ENCODE measurements around the gene CLIP4.
A peak's percentile ranks its signal among the peaks of the same experiment; 100 is the strongest.

CLIP4 gene

DNA sequence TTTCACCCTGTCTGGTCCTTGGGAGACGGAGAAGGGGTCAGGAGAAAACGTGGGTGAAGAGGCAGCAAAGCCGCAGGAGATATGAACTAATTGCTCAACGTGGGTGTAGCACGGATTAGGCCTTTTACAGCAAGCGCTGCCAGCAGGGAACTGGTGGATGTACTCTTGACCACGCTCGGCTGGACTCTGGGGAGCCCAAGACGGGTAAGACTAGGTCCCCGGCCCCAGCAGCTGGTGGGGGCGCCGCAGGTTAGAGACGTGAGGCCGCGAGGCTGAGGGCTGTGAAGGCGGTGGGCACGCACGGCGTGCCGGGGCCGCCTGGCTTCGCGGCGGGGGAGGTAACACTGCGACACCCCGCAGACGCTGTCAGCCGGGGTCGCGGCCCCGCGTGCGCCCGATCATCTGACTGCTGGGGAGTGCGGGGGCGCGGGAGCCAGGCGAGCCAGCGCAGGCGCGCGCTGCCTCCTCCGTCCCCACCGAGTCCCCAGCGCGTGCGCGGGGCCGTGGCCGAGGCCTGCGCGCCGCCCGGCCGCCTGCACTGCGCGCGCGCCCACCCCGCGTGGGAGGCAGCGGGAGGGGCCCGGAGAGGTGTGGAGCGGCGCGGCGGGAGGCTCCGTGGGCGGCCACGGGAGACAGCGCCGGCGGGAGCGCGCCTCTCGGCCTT is at the start of gene CLIP4:
Gene CLIP4, plus strand, starts transcription at position 470 of the 664 bp plus-strand sequence. CDS start 5,974 bp downstream, outside the sequence.
- peak within 1 kb of the TSS; percentile 73 for H3K4me3 ChIP-seq (ENCODE audit: low read depth, low read length)
- TF ChIP-seq CTCF (conservative IDR thresholded peaks at IDR 0.05; ENCODE audit: low read depth, low read length): no peak
- DNase-seq (ENCODE audit: low read depth): peak; percentile 86

- no peak overlapping the region for H3K4me3 ChIP-seq (ENCODE audit: low read depth, low read length)
- no peak for TF ChIP-seq CTCF (conservative IDR thresholded peaks at IDR 0.05; ENCODE audit: low read depth, low read length)
- DNase-seq (ENCODE audit: low read depth): peak; percentile 87
Measured at GRCh38 chr2:29066271-29066860, 48.8 kb upstream of the CLIP4 start.

DNA sequence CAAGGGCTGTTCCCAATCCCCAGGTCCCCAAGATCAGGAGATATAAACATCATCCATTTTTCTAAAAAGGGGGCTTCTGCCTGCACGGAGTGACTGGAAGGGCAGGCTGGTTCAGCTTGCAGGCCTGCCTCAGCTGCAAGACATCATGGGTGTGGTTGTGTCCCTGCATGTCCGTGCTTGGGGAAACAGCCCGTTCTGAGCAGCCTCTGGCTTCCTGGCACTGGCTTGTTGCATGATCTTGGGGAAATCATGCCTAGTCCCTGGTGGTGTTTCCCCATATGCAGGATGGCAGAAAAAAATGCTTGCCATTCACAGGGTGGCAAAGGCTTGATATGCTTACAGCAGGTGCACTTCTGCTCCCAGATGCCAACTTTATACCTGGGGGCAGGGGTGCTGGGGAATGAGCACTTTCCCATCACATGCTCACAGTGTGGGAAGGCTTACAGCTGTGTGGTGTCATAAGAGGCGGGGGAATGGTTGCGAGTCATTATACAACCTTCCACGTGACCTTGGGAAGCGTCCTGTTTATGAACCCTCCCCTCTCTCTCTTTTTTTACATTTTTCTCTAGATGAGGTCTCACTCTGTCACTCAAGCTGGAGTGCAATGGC is 48.1 kb upstream of the CLIP4 start:
- no peak overlapping the region for H3K4me3 ChIP-seq (ENCODE audit: low read depth, low read length)
- no peak for TF ChIP-seq CTCF (conservative IDR thresholded peaks at IDR 0.05; ENCODE audit: low read depth, low read length)
- no peak for DNase-seq (ENCODE audit: low read depth)

DNA sequence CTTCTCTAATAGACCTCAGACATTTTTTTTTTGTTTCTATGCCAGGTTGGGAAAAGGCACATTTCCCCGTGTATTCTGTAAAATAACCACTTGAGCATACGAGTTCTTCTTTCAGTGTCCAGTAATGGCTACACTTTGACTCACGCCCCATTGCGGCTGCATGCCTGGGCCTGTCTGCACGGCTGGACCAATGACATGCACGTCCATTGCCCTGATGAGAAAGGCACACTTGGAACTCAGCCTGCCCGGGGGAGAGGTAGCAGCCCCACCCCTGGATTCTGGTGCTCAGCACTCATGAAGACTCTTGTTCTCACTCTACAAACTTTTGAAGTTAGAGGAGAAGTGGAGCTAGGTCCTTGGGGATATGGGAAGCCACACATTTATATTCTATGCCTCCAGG is 46.7 kb upstream of the CLIP4 start:
- TF ChIP-seq CTCF (conservative IDR thresholded peaks at IDR 0.05; ENCODE audit: low read depth, low read length): no peak
- DNase-seq (ENCODE audit: low read depth): no peak
- no peak overlapping the region for H3K4me3 ChIP-seq (ENCODE audit: low read depth, low read length)

DNA sequence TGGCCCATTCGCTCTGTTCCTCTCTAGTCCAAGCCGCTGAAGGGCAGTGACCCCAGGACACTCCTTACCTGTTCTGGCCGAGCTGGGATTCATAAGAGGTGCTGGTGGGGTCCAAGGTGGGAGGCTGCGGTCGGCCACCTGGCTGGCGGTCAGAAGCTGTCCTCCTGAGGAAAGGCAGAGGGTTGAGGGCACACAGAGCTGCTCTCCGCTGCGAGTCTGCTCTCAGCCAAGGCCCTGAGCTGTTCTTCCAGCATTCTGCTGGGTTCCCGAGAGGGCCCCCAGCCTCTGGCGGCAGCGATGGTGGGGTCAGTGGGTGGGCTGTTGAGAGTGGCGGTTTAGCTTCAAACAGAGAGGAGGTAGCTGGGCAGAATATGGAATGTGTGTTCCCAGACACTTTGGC is 44.7 kb upstream of the CLIP4 start:
- no peak for TF ChIP-seq CTCF (conservative IDR thresholded peaks at IDR 0.05; ENCODE audit: low read depth, low read length)
- H3K4me3 ChIP-seq (ENCODE audit: low read depth, low read length): no peak overlapping the region
- DNase-seq (ENCODE audit: low read depth): no peak

DNA sequence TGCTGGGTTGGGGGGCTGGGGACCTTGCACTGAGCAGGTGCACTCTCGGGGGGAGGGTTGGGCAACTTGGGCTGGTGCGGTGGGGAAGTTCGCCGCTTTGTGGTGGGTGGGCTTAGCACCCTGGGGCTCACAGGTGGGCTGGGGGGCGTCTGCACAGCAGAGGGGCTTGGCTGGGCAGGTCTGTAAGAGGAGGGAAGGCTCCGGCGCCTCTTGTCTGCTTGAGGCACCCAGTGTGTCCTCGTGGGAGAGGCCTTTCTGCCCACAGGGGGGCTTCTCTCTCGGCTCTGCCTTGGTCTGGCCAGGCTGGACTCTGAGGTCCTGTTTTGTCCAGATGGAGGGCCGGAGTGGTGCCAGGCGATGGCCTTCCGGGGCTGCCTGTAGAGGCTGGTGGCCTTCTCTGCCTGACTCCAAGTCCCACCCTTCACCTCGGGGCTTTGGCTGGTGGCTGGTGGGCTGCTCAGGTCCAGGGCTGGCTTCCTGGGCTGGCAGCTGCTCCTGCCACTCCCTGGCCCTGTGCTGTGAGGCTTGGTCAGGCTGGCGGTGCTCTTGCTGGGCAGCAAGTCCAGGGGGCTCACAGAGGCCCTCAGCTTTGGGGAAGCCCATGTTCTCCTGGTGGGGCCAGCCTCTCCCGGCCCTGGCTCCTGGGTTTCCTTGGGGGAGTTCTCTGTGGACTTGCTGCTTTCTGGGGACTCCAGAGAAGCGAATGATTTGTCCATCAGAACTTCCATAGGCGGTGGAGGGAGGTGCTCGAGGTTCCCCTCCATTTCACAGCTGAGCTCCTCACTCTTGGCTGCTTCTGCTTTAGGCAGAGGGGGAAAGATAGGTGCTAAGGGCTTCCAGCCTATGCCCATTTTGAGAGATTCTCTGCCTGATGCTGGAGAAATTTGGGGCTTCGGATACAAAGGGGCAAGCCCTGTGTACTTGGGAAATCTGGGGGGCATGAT is 43.9 kb upstream of the CLIP4 start:
- TF ChIP-seq CTCF (conservative IDR thresholded peaks at IDR 0.05; ENCODE audit: low read depth, low read length): no peak
- no peak for DNase-seq (ENCODE audit: low read depth)
- H3K4me3 ChIP-seq (ENCODE audit: low read depth, low read length): no peak overlapping the region
